Hepatocyte (in vitro differentiated cells): Measurements from ENCODE around the gene MINDY2. TPM values are rescaled to one million over a fixed set of nuclear protein-coding genes. Genes with fewer than 3 reads are reported as not detected.

Experiments
- DNase-seq: peaks from one replicate; pipeline ENCODE4 v3.0.0-alpha.2; 2016; ENCODE audit warnings: low spot score
- H2AFZ ChIP-seq: fragments of 200-600 bp; sonication (generic); 2 replicates; pipeline ENCODE4 v1.6.0; 2016; ENCODE audit warnings: antibody characterized with exemption, mild to moderate bottlenecking
- H3K27ac ChIP-seq: fragments of 200-600 bp; sonication (generic); 2 replicates; pipeline ENCODE4 v1.5.1; 2016; ENCODE audit warnings: mild to moderate bottlenecking
- H3K27me3 ChIP-seq: fragments of 200-600 bp; sonication (generic); 2 replicates; pipeline ENCODE4 v1.6.1; 2016
- H3K36me3 ChIP-seq: fragments of 200-600 bp; sonication (generic); replicated peaks from 2 replicates; pipeline ENCODE4 v1.5.1; 2016; ENCODE audit warnings: low read depth; ENCODE audit not compliant: insufficient read depth
- H3K4me1 ChIP-seq: fragments of 200-600 bp; sonication (generic); 2 replicates; pipeline ENCODE4 v1.5.1; 2016; ENCODE audit warnings: mild to moderate bottlenecking, moderate library complexity; ENCODE audit not compliant: insufficient read depth
- H3K4me2 ChIP-seq: fragments of 200-600 bp; sonication (generic); 2 replicates; pipeline ENCODE4 v1.6.0; 2016
- H3K4me3 ChIP-seq: fragments of 200-600 bp; sonication (generic); 2 replicates; pipeline ENCODE4 v1.5.1; 2016; ENCODE audit warnings: mild to moderate bottlenecking
- H3K79me2 ChIP-seq: fragments of 200-600 bp; sonication (generic); 2 replicates; pipeline ENCODE4 v1.6.0; 2017; ENCODE audit warnings: mild to moderate bottlenecking
- H3K9me2 ChIP-seq: fragments of 200-600 bp; sonication (generic); replicated peaks from 2 replicates; pipeline ENCODE4 v1.6.0; 2017; ENCODE audit warnings: mild to moderate bottlenecking; ENCODE audit not compliant: insufficient read depth
- H3K9me3 ChIP-seq: fragments of 200-600 bp; sonication (generic); 2 replicates; pipeline ENCODE4 v1.5.1; 2016; ENCODE audit warnings: low read depth, mild to moderate bottlenecking
- H4K20me1 ChIP-seq: fragments of 200-600 bp; sonication (generic); 2 replicates; pipeline ENCODE4 v1.6.0; 2016; ENCODE audit warnings: mild to moderate bottlenecking; ENCODE audit not compliant: insufficient read depth, poor library complexity, severe bottlenecking
- CTCF ChIP-seq: fragments of 200-600 bp; sonication (generic); IDR thresholded peaks from 2 replicates; pipeline ENCODE4 v1.5.1; 2016; ENCODE audit warnings: antibody characterized with exemption, mild to moderate bottlenecking; ENCODE audit not compliant: poor library complexity
- EZH2 ChIP-seq: fragments of 200-600 bp; sonication (generic); IDR thresholded peaks from 2 replicates; pipeline ENCODE4 v1.6.1; 2016; ENCODE audit warnings: antibody characterized with exemption, mild to moderate bottlenecking, borderline replicate concordance
- EZH2phosphoT487 ChIP-seq: fragments of 200-600 bp; sonication (generic); IDR thresholded peaks from one replicate; pipeline ENCODE4 v1.6.1; 2018; ENCODE audit warnings: antibody characterized with exemption, mild to moderate bottlenecking, low read depth, moderate library complexity; ENCODE audit not compliant: unreplicated experiment, severe bottlenecking
- WGBS: methylation state at CpG from one replicate; pipeline ENCODE4 v1.1.6; 2016; ENCODE audit warnings: low lambda C conversion rate; ENCODE audit errors: missing lambda C conversion rate; 5-methylcytosine and 5-hydroxymethylcytosine counted together
- polyA plus RNA-seq: library from polyadenylated mRNA; unstranded; fragments of >200 nt; fragmentation: Nextera tagmentation; extraction: Ambion mirVana; gene quantifications from 2 replicates; pipeline ENCODE4 v1.2.1, GENCODE V29; 2016
- total RNA-seq: library from RNA; depleted of rRNA; stranded (reverse); fragments of >200 nt; gene quantifications from 2 replicates; pipeline ENCODE4 v1.2.3, GENCODE V29; 2014

MINDY2 gene
- total and polyA plus RNA-seq, 2 experiments from 2014 or later = 19.3 to 32.3 TPM

GRCh38 chr15:58760385-58761009 is 10.6 kb upstream of the MINDY2 start:
- H4K20me1 ChIP-seq = no peaks in the 10 kb centered on the region
- no peak overlapping the region for H3K4me3 ChIP-seq
- WGBS = 91% methylated on average over 7 of the region's 7 CpGs

GRCh38 chr15:58761010-58761388 is 10.1 kb upstream of the MINDY2 start:
- H3K4me2 ChIP-seq = no peak overlapping the region
- H4K20me1 ChIP-seq = no peaks in the 10 kb centered on the region
- no peak overlapping the region for H2AFZ ChIP-seq
- no peaks in the 10 kb centered on the region for H3K9me3 ChIP-seq
- TF ChIP-seq EZH2phosphoT487 (no peak), EZH2 (no peak), CTCF (no peak)
- no peaks in the 10 kb centered on the region for H3K36me3 ChIP-seq
- no peaks in the 10 kb centered on the region for H3K79me2 ChIP-seq
- no peak overlapping the region for H3K4me3 ChIP-seq
- no peaks in the 10 kb centered on the region for H3K4me1 ChIP-seq
- no peaks in the 10 kb centered on the region for H3K9me2 ChIP-seq
- no peaks in the 10 kb centered on the region for H3K27me3 ChIP-seq
- H3K27ac ChIP-seq = no peak overlapping the region
- WGBS = 91% methylated on average over 1 of the region's 1 CpG
- no peak for DNase-seq

More at GRCh38 chr15:58760385-58761009, 10.6 kb upstream of the MINDY2 start:
- Histone ChIP-seq H3K79me2 (no peaks in the 10 kb centered on the region), H3K9me2 (no peaks in the 10 kb centered on the region), H3K27me3 (no peaks in the 10 kb centered on the region), H3K4me1 (no peaks in the 10 kb centered on the region), H2AFZ (no peak overlapping the region), H3K9me3 (no peaks in the 10 kb centered on the region), H3K36me3 (no peaks in the 10 kb centered on the region), H3K27ac (no peak overlapping the region), H3K4me2 (no peak overlapping the region)
- DNase-seq = no peak
- TF ChIP-seq EZH2 (no peak), CTCF (no peak)

- Histone ChIP-seq H3K27ac (no peak overlapping the region), H3K4me3 (no peak overlapping the region), H3K4me2 (no peak overlapping the region), H4K20me1 (no peaks in the 10 kb centered on the region), H3K4me1 (no peaks in the 10 kb centered on the region), H3K36me3 (no peaks in the 10 kb centered on the region), H2AFZ (no peak overlapping the region), H3K27me3 (no peaks in the 10 kb centered on the region), H3K79me2 (no peaks in the 10 kb centered on the region), H3K9me2 (no peaks in the 10 kb centered on the region), H3K9me3 (no peaks in the 10 kb centered on the region)
- TF ChIP-seq CTCF (no peak), EZH2 (no peak), EZH2phosphoT487 (no peak)
- no peak for DNase-seq
Observed at GRCh38 chr15:58762285-58762684, 8.8 kb upstream of the MINDY2 start.

GRCh38 chr15:58762731-58763130 is 8.4 kb upstream of the MINDY2 start:
- Histone ChIP-seq H3K9me3 (no peaks in the 10 kb centered on the region), H3K36me3 (no peaks in the 10 kb centered on the region), H3K27ac (no peak overlapping the region), H3K27me3 (no peaks in the 10 kb centered on the region), H3K79me2 (no peaks in the 10 kb centered on the region), H3K9me2 (no peaks in the 10 kb centered on the region), H2AFZ (no peak overlapping the region), H3K4me3 (no peak overlapping the region), H3K4me1 (no peaks in the 10 kb centered on the region), H4K20me1 (no peaks in the 10 kb centered on the region), H3K4me2 (no peak overlapping the region)
- DNase-seq = no peak
- no peak for TF ChIP-seq CTCF
- no peak for TF ChIP-seq EZH2
- TF ChIP-seq EZH2phosphoT487 = no peak
- WGBS = 95% methylated on average over 1 of the region's 1 CpG
